ENCODE measurements around the gene CAMK2G. TPM values are rescaled to one million over a fixed set of nuclear protein-coding genes. Genes with fewer than 3 reads are reported as not detected.

Gene CAMK2G
- total RNA-seq, 3 donors from 2014 or later, result 22.6 to 28.0 (median 27.2) TPM

- H3K9me3 ChIP-seq, result no peaks in the 10 kb centered on the region
- intact Hi-C loops (cut with DNase I; ENCODE audit: low total_unique reads), result no loop called here
- no peak for DNase-seq (ENCODE audit: low spot score in 2 of 2)
- H3K27ac ChIP-seq, result peak overlapping the region; percentile 79 to 80
- H3K4me1 ChIP-seq, result peaks cover 0 to 8% of the 10 kb centered on the region in 2 donors
- no peaks in the 10 kb centered on the region for H3K27me3 ChIP-seq
- no peaks in the 10 kb centered on the region for H3K36me3 ChIP-seq
- TF ChIP-seq, protein P1, sequence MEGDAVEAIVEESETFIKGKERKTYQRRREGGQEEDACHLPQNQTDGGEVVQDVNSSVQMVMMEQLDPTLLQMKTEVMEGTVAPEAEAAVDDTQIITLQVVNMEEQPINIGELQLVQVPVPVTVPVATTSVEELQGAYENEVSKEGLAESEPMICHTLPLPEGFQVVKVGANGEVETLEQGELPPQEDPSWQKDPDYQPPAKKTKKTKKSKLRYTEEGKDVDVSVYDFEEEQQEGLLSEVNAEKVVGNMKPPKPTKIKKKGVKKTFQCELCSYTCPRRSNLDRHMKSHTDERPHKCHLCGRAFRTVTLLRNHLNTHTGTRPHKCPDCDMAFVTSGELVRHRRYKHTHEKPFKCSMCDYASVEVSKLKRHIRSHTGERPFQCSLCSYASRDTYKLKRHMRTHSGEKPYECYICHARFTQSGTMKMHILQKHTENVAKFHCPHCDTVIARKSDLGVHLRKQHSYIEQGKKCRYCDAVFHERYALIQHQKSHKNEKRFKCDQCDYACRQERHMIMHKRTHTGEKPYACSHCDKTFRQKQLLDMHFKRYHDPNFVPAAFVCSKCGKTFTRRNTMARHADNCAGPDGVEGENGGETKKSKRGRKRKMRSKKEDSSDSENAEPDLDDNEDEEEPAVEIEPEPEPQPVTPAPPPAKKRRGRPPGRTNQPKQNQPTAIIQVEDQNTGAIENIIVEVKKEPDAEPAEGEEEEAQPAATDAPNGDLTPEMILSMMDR (IDR thresholded peaks at IDR 0.05), result no peak
- TF ChIP-seq POLR2A (IDR thresholded peaks at IDR 0.05), result no peak
- no peak for TF ChIP-seq POLR2AphosphoS5 (IDR thresholded peaks at IDR 0.05)
- H3K4me3 ChIP-seq, result peak overlapping the region; percentile 67 to 92 (median 77)
Measured at GRCh38 chr10:73911553-73912004, 37.2 kb upstream of the CAMK2G start.

GRCh38 chr10:73910764-73911552 is 36.6 kb upstream of the CAMK2G start, which contains the start of gene PLAU:
TSS of gene PLAU (plus strand) at chr10:73911132. CDS start at chr10:73911556, 424 bp downstream.
- TF ChIP-seq, protein P1 (IDR thresholded peaks at IDR 0.05), result no peak
- TF ChIP-seq POLR2A (IDR thresholded peaks at IDR 0.05) (no peak), POLR2AphosphoS5 (IDR thresholded peaks at IDR 0.05) (no peak)
- DNase-seq (ENCODE audit: low spot score in 2 of 2), result no peak
- Histone ChIP-seq H3K27me3 (no peaks in the 10 kb centered on the region), H3K4me1 (peaks cover 0 to 8% of the 10 kb centered on the region in 2 donors), H3K9me3 (no peaks in the 10 kb centered on the region), H3K36me3 (no peaks in the 10 kb centered on the region), H3K4me3 (peak within 1 kb of the TSS; percentile 67 to 92 (median 77)), H3K27ac (peak within 1 kb of the TSS; percentile 79 to 80)
- intact Hi-C loops (cut with DNase I; ENCODE audit: low total_unique reads), result no loop called here

DNA sequence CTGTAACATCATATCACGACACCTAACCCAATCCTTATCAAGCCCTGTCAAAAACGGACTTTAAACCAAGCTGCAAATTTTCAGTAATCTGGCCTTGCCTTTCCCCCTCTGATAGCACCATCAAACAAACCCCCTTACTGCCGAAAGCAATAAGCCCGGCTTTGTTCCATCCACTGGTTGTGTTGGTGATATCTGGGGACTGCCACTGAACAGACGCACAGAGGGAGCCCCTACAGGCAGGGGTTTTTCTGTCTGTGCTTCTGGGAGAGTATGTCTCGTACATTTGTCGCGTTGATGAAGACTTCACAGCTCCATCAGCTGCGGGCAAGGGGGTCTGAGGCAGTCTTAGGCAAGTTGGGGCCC is 36.0 kb upstream of the CAMK2G start:
- peaks cover 0 to 8% of the 10 kb centered on the region in 2 donors for H3K4me1 ChIP-seq
- intact Hi-C loops (cut with DNase I; ENCODE audit: low total_unique reads), result no loop called here
- peak overlapping the region; percentile 67 to 92 (median 77) for H3K4me3 ChIP-seq
- no peaks in the 10 kb centered on the region for H3K9me3 ChIP-seq
- DNase-seq (ENCODE audit: low spot score in 2 of 2), result no peak
- H3K27ac ChIP-seq, result peak overlapping the region; percentile 79 to 80
- no peak for TF ChIP-seq POLR2AphosphoS5 (IDR thresholded peaks at IDR 0.05)
- TF ChIP-seq POLR2A (IDR thresholded peaks at IDR 0.05), result no peak
- TF ChIP-seq, protein P1 (IDR thresholded peaks at IDR 0.05), result no peak
- no peaks in the 10 kb centered on the region for H3K36me3 ChIP-seq
- no peaks in the 10 kb centered on the region for H3K27me3 ChIP-seq

- no peak for DNase-seq (ENCODE audit: low spot score in 2 of 2)
- Histone ChIP-seq H3K27ac (peak overlapping the region; percentile 54 to 76), H3K36me3 (no peaks in the 10 kb centered on the region), H3K27me3 (no peaks in the 10 kb centered on the region), H3K4me3 (no peak overlapping the region), H3K4me1 (peaks cover 0 to 8% of the 10 kb centered on the region in 2 donors), H3K9me3 (no peaks in the 10 kb centered on the region)
- no peak for TF ChIP-seq POLR2A (IDR thresholded peaks at IDR 0.05)
- TF ChIP-seq, protein P1 (IDR thresholded peaks at IDR 0.05), result no peak
- TF ChIP-seq POLR2AphosphoS5 (IDR thresholded peaks at IDR 0.05), result no peak
- intact Hi-C loops (cut with DNase I; ENCODE audit: low total_unique reads), result no loop called here
Measured at GRCh38 chr10:73909540-73910115, 35.3 kb upstream of the CAMK2G start.
